ENCODE results near the gene PDE5A. TPM values are rescaled to one million over a fixed set of nuclear protein-coding genes. Genes with fewer than 3 reads are reported as not detected.
"Not testable (repeated sequence)": the region's sequence is repeated elsewhere in the genome, so short reads cannot be mapped to it uniquely, and the experiment has no call there.

PDE5A gene
- total RNA-seq, result 0.91 and 1.6 TPM in 2 replicates
- 1.7 TPM for polyA plus RNA-seq (2012)

GRCh38 chr4:119628281-119629141 lies at the start of gene PDE5A:
Gene PDE5A, minus strand, starts transcription at chr4:119628804. Its CDS starts 133 bp downstream, at chr4:119628671.
- peak; percentile 80 for DNase-seq (ENCODE audit: low read depth)

GRCh38 chr4:119676101-119676500 lies 47.5 kb upstream of the PDE5A start:
- no peak for DNase-seq (ENCODE audit: low read depth)

- no peak for DNase-seq (ENCODE audit: low read depth)
These were observed 46.8 kb upstream of the PDE5A start for GRCh38 chr4:119675391-119675790.

GRCh38 chr4:119672938-119673337 lies 44.3 kb upstream of the PDE5A start:
- no peak for DNase-seq (ENCODE audit: low read depth)

GRCh38 chr4:119672086-119672485 lies 43.5 kb upstream of the PDE5A start:
- no peak for DNase-seq (ENCODE audit: low read depth)

- no peak for DNase-seq (ENCODE audit: low read depth)
These were observed 42.6 kb upstream of the PDE5A start for GRCh38 chr4:119671205-119671604.

GRCh38 chr4:119667802-119668201 lies 39.2 kb upstream of the PDE5A start:
- no peak for DNase-seq (ENCODE audit: low read depth)

GRCh38 chr4:119666653-119667091 lies 38.1 kb upstream of the PDE5A start:
- DNase-seq (ENCODE audit: low read depth), result no peak

- no peak for DNase-seq (ENCODE audit: low read depth)
These were observed 37.1 kb upstream of the PDE5A start for GRCh38 chr4:119665752-119666151.

- no peak for DNase-seq (ENCODE audit: low read depth)
These were observed 35.7 kb upstream of the PDE5A start for GRCh38 chr4:119664168-119664907.

GRCh38 chr4:119663160-119663788 lies 34.7 kb upstream of the PDE5A start:
- no peak for DNase-seq (ENCODE audit: low read depth)

GRCh38 chr4:119662612-119663011 lies 34.0 kb upstream of the PDE5A start:
- DNase-seq (ENCODE audit: low read depth), result not testable (repeated sequence)

- DNase-seq (ENCODE audit: low read depth), result no peak
These were observed 32.6 kb upstream of the PDE5A start for GRCh38 chr4:119661231-119661630.

GRCh38 chr4:119659576-119659975 lies 31.0 kb upstream of the PDE5A start:
- DNase-seq (ENCODE audit: low read depth), result no peak

- DNase-seq (ENCODE audit: low read depth), result no peak
These were observed 28.6 kb upstream of the PDE5A start for GRCh38 chr4:119657111-119657611.

GRCh38 chr4:119656342-119656741 lies 27.7 kb upstream of the PDE5A start:
- DNase-seq (ENCODE audit: low read depth), result no peak

GRCh38 chr4:119655111-119655837 lies 26.7 kb upstream of the PDE5A start:
- DNase-seq (ENCODE audit: low read depth), result no peak

GRCh38 chr4:119653990-119654389 lies 25.4 kb upstream of the PDE5A start:
- no peak for DNase-seq (ENCODE audit: low read depth)

- DNase-seq (ENCODE audit: low read depth), result no peak
These were observed 24.4 kb upstream of the PDE5A start for GRCh38 chr4:119652998-119653397.

GRCh38 chr4:119648398-119648797 lies 19.8 kb upstream of the PDE5A start:
- no peak for DNase-seq (ENCODE audit: low read depth)

GRCh38 chr4:119647558-119647957 lies 19.0 kb upstream of the PDE5A start:
- DNase-seq (ENCODE audit: low read depth), result no peak

All from myocyte (in vitro differentiated cells).